Mesenchymal stem cell (in vitro differentiated cells and primary cell): Measurements from ENCODE around the gene SLC38A8.

ENCODE experiments used
- DNase-seq: peaks from one replicate; pipeline ENCODE4 v3.0.0-alpha.2; 2013
- H2AFZ ChIP-seq: one replicate; pipeline ENCODE4 v1.6.1; 2013; ENCODE audit warnings: low read depth, mild to moderate bottlenecking, control low read depth, inconsistent platforms, low read length, moderate library complexity
- H2AK5ac ChIP-seq: 2 replicates; pipeline ENCODE4 v1.6.1; 2013; ENCODE audit warnings: low read length, moderate library complexity, mild to moderate bottlenecking, inconsistent platforms; ENCODE audit not compliant: severe bottlenecking
- H2BK120ac ChIP-seq: one replicate; pipeline ENCODE4 v1.6.1; 2013; ENCODE audit warnings: low read depth, mild to moderate bottlenecking, inconsistent platforms, low read length, moderate library complexity
- H2BK12ac ChIP-seq, 2 experiments: one replicate each; pipeline ENCODE4 v1.6.1; 2013; ENCODE audit warnings: inconsistent platforms in 2 of 2, low read length in 2 of 2, mild to moderate bottlenecking in 2 of 2, moderate library complexity in 2 of 2, control low read depth in 1 of 2
- H2BK15ac ChIP-seq: one replicate; pipeline ENCODE4 v1.6.1; 2013; ENCODE audit warnings: mild to moderate bottlenecking, low read depth, inconsistent platforms; ENCODE audit not compliant: poor library complexity, severe bottlenecking
- H2BK5ac ChIP-seq: 2 replicates; pipeline ENCODE4 v1.6.1; 2013; ENCODE audit warnings: low read depth, mild to moderate bottlenecking, low read length, control low read depth, inconsistent platforms; ENCODE audit not compliant: poor library complexity, severe bottlenecking
- H3K14ac ChIP-seq, 2 experiments: one replicate each; pipeline ENCODE4 v1.6.1; 2013; ENCODE audit warnings: inconsistent platforms in 2 of 2, low read length in 2 of 2, control low read depth in 1 of 2, mild to moderate bottlenecking in 1 of 2, moderate library complexity in 1 of 2
- H3K18ac ChIP-seq, 2 experiments: one replicate each; pipeline ENCODE4 v1.6.1; 2013; ENCODE audit warnings: inconsistent platforms in 2 of 2, low read length in 2 of 2, control low read depth in 1 of 2, low read depth in 1 of 2, mild to moderate bottlenecking in 1 of 2
- H3K23ac ChIP-seq, 2 experiments: one replicate each; pipeline ENCODE4 v1.6.1; 2013; ENCODE audit warnings: inconsistent platforms in 2 of 2, low read length in 2 of 2, mild to moderate bottlenecking in 2 of 2, moderate library complexity in 2 of 2, control low read depth in 1 of 2
- H3K27ac ChIP-seq: 2 replicates; pipeline ENCODE4 v1.5.1; 2013; ENCODE audit warnings: mild to moderate bottlenecking, moderate library complexity, low read length, control low read depth, inconsistent platforms; ENCODE audit not compliant: poor library complexity, severe bottlenecking
- H3K27me3 ChIP-seq, 2 experiments: 2 replicates each; pipeline versions ENCODE4 v1.6.1 to v1.7.0; 2013; ENCODE audit warnings: low read length in 2 of 2, mild to moderate bottlenecking in 2 of 2, moderate library complexity in 2 of 2, control low read depth in 1 of 2, inconsistent platforms in 1 of 2; ENCODE audit not compliant: control insufficient read depth in 1 of 2, insufficient read depth in 1 of 2
- H3K36me3 ChIP-seq, 2 experiments: 2 replicates each; pipeline versions ENCODE4 v1.6.1 to v1.7.0; 2013; ENCODE audit warnings: low read length in 2 of 2, control low read depth in 1 of 2, inconsistent platforms in 1 of 2, low read depth in 1 of 2, mild to moderate bottlenecking in 1 of 2; ENCODE audit not compliant: insufficient read depth in 2 of 2, control insufficient read depth in 1 of 2
- H3K4ac ChIP-seq, 2 experiments: one replicate each; pipeline ENCODE4 v1.6.1; 2013; ENCODE audit warnings: inconsistent platforms in 2 of 2, low read length in 2 of 2, mild to moderate bottlenecking in 2 of 2, moderate library complexity in 2 of 2, control low read depth in 1 of 2, low read depth in 1 of 2
- H3K4me1 ChIP-seq: 2 replicates; pipeline ENCODE4 v1.6.1; 2013; ENCODE audit warnings: low read depth, low read length, control low read depth; ENCODE audit not compliant: control insufficient read depth, insufficient read depth
- H3K4me2 ChIP-seq: 2 replicates; pipeline ENCODE4 v1.6.1; 2013; ENCODE audit warnings: low read length, mild to moderate bottlenecking, inconsistent platforms; ENCODE audit not compliant: poor library complexity, severe bottlenecking
- H3K4me3 ChIP-seq, 2 experiments: 2 replicates each; pipeline versions ENCODE4 v1.5.1 to v1.7.0; 2013; ENCODE audit warnings: low read length in 2 of 2, mild to moderate bottlenecking in 2 of 2, control low read depth in 1 of 2, low read depth in 1 of 2; ENCODE audit not compliant: insufficient read depth in 1 of 2
- H3K79me1 ChIP-seq: replicated peaks from 2 replicates; pipeline ENCODE4 v1.6.1; 2013; ENCODE audit warnings: mild to moderate bottlenecking, control low read depth, low read length, inconsistent platforms; ENCODE audit not compliant: poor library complexity, severe bottlenecking
- H3K9ac ChIP-seq: 2 replicates; pipeline ENCODE4 v1.7.0; 2013; ENCODE audit warnings: mild to moderate bottlenecking, low read length, moderate library complexity
- H3K9me3 ChIP-seq: 2 replicates; pipeline ENCODE4 v1.7.0; 2013; ENCODE audit warnings: mild to moderate bottlenecking, low read length; ENCODE audit not compliant: control insufficient read depth
- H4K8ac ChIP-seq: one replicate; pipeline ENCODE4 v1.6.1; 2013; ENCODE audit warnings: inconsistent platforms, mild to moderate bottlenecking, low read length, moderate library complexity
- H4K91ac ChIP-seq: one replicate; pipeline ENCODE4 v1.6.1; 2013; ENCODE audit warnings: mild to moderate bottlenecking, low read length, inconsistent platforms
- WGBS: methylation state at CpG from one replicate; pipeline ENCODE4 v1.1.7; 2013; ENCODE audit warnings: mixed read lengths; 5-methylcytosine and 5-hydroxymethylcytosine counted together

SLC38A8 gene

DNA sequence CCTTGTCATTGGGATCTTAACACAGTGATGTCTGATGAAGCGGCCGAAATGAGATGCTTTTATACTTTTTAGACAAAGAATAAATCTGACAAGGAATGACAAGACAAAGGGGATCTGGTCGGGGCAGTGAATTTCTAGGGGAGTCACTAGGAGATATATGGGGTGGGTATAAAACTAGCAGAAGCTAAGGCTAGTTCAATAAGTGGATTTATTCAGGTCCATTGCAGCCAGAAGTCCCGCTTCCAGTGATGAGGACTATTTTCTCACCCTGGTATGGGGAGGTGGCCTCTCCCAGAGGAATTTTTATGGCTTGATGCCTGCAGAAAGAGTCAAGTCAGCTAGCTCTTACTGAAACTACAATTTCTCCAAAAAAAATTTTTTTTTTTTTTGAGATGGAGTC, 23.9 kb downstream of the SLC38A8 start:
- no peak for DNase-seq
- H2BK120ac ChIP-seq: no peak overlapping the region
- H4K8ac ChIP-seq: no peak overlapping the region
- no peak overlapping the region for H3K14ac ChIP-seq
- H3K4ac ChIP-seq: no peak overlapping the region
- no peak overlapping the region for H3K4me3 ChIP-seq
- no peak overlapping the region for H4K91ac ChIP-seq
- H2AK5ac ChIP-seq: no peak overlapping the region
- peaks cover 0 to 29% of the 10 kb centered on the region in 2 experiments for H3K27me3 ChIP-seq
- H2BK5ac ChIP-seq: no peak overlapping the region
- H3K79me1 ChIP-seq: no peaks in the 10 kb centered on the region
- H3K9me3 ChIP-seq: peaks cover 25% of the 10 kb centered on the region
- no peak overlapping the region for H3K9ac ChIP-seq
- H2AFZ ChIP-seq: no peak overlapping the region
- no peaks in the 10 kb centered on the region for H3K4me1 ChIP-seq
- no peak overlapping the region for H2BK15ac ChIP-seq
- H3K4me2 ChIP-seq: no peak overlapping the region
- no peak overlapping the region for H2BK12ac ChIP-seq
- no peak overlapping the region for H3K18ac ChIP-seq
- H3K36me3 ChIP-seq: no peaks in the 10 kb centered on the region
- 82% methylated on average over 4 of the region's 4 CpGs for WGBS
- H3K27ac ChIP-seq: no peak overlapping the region
- no peak overlapping the region for H3K23ac ChIP-seq

DNA sequence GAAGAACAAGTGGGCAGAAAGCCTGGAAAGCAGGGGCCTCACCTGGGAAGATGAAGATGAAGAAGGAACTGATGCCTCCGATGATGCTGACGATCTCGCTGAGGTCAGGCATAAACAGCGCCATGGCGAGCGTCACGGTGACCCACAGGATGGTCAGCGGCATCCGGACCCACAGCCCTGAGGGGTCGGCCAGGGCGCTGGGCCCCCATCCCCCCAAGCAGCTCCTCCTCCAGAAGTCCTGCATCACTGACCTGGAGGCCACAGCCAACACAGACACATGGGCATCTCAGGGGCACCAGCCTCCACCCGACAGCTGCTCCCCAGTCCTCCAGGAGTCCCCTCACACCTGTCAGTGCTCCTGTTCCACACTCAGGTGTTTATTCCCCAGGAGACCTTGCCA, 26.1 kb downstream of the SLC38A8 start:
- Histone ChIP-seq H3K4ac (no peak overlapping the region), H3K27ac (no peak overlapping the region), H3K9ac (no peak overlapping the region), H2BK15ac (no peak overlapping the region), H3K4me1 (no peaks in the 10 kb centered on the region), H3K14ac (no peak overlapping the region), H3K23ac (no peak overlapping the region), H3K18ac (no peak overlapping the region), H3K4me3 (no peak overlapping the region), H2BK5ac (no peak overlapping the region), H2BK120ac (no peak overlapping the region), H2AFZ (no peak overlapping the region), H3K9me3 (peaks cover 14% of the 10 kb centered on the region), H4K91ac (no peak overlapping the region), H3K79me1 (no peaks in the 10 kb centered on the region), H3K4me2 (no peak overlapping the region), H3K36me3 (no peaks in the 10 kb centered on the region), H4K8ac (no peak overlapping the region), H2BK12ac (no peak overlapping the region), H2AK5ac (no peak overlapping the region), H3K27me3 (peaks cover 0 to 32% of the 10 kb centered on the region in 2 experiments)
- DNase-seq: no peak
- WGBS: 95% methylated on average over 12 of the region's 12 CpGs

DNA sequence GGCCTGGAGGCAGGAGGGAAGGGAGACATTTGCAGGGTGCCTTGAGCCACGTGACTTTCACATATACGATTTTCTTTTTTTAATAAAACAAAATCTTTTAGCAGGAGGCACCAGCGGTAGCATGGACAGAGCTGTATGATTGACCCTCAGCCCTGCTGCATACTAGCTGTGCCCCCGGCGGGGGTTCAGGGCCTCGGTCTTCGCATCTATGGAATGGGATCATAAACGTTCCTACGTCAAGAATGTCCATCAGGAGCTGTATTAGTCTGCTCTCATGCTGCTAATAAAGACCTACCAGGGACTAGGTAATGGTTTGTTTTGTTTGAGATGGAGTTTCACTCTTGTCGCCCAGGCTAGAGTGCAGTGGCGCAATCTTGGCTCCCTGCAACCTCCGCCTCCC, 27.2 kb downstream of the SLC38A8 start:
- no peak overlapping the region for H3K18ac ChIP-seq
- no peak overlapping the region for H3K4ac ChIP-seq
- no peak overlapping the region for H2BK12ac ChIP-seq
- H3K79me1 ChIP-seq: no peaks in the 10 kb centered on the region
- no peak overlapping the region for H2AFZ ChIP-seq
- H4K91ac ChIP-seq: no peak overlapping the region
- no peak overlapping the region for H3K4me3 ChIP-seq
- H3K36me3 ChIP-seq: no peaks in the 10 kb centered on the region
- H2BK5ac ChIP-seq: no peak overlapping the region
- no peak overlapping the region for H2BK15ac ChIP-seq
- no peak overlapping the region for H3K27ac ChIP-seq
- H3K14ac ChIP-seq: no peak overlapping the region
- no peak overlapping the region for H3K9ac ChIP-seq
- no peak overlapping the region for H4K8ac ChIP-seq
- 93% methylated on average over 12 of the region's 12 CpGs for WGBS
- H3K23ac ChIP-seq: no peak overlapping the region
- no peak overlapping the region for H3K4me2 ChIP-seq
- peaks cover 0 to 36% of the 10 kb centered on the region in 2 experiments for H3K27me3 ChIP-seq
- H3K9me3 ChIP-seq: peaks cover 4% of the 10 kb centered on the region
- no peak for DNase-seq
- no peaks in the 10 kb centered on the region for H3K4me1 ChIP-seq
- H2BK120ac ChIP-seq: no peak overlapping the region
- H2AK5ac ChIP-seq: no peak overlapping the region

DNA sequence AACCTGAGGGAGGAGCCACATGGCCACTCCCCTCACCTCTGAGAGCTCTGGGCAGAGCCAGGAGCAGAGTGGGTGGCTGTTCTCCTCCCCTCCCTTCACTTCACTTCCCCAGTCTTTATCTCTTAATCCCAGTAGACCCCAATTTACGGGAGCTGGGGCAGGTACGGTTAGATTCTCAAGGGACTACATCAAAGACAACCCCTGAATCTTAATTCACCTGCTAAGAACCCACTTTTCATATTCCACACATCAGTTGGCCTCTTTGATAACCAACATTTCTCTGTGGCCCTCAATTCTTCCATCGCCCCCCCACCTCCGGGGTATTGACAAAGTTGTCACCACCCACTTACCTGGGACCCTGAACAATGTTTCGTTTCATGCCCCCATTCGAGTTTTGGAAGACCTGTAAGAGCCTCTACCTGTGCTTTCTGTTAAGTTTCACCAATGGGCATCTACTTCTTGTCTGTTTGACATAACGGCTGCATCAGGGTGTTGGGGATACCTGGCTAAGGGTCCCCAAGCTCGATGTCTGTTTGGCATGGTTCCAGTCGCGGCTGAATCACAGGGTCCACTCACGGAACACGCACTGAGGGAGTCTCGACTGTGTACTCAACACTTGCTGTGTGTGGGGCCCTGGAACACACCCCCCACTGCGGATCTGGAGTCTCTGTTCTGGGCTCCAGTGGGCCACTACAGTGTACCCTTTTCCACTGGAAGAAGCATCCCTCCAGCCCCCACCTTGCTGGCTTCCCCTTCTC, 27.8 kb downstream of the SLC38A8 start:
- Histone ChIP-seq H3K27ac (no peak overlapping the region), H3K9ac (no peak overlapping the region), H2AFZ (no peak overlapping the region), H3K4me1 (no peaks in the 10 kb centered on the region), H3K23ac (no peak overlapping the region), H2BK120ac (no peak overlapping the region), H3K4ac (no peak overlapping the region), H2AK5ac (no peak overlapping the region), H3K4me3 (no peak overlapping the region), H3K18ac (no peak overlapping the region), H3K27me3 (peaks cover 0 to 36% of the 10 kb centered on the region in 2 experiments), H3K14ac (no peak overlapping the region), H3K79me1 (no peaks in the 10 kb centered on the region), H3K36me3 (no peaks in the 10 kb centered on the region), H2BK5ac (no peak overlapping the region), H3K9me3 (peaks cover 3% of the 10 kb centered on the region), H3K4me2 (no peak overlapping the region), H4K91ac (no peak overlapping the region), H4K8ac (no peak overlapping the region), H2BK15ac (no peak overlapping the region), H2BK12ac (no peak overlapping the region)
- 79% methylated on average over 13 of the region's 14 CpGs for WGBS
- no peak for DNase-seq
